GM20000 (cell line): ENCODE data around the gene ZNRD2.
A peak's percentile ranks its signal among the peaks of the same experiment; 100 is the strongest.

Experiments used
- DNase-seq: peaks from one replicate; pipeline ENCODE4 v3.0.0; 2012; ENCODE audit warnings: low spot score
- CTCF ChIP-seq: IDR thresholded peaks from 2 replicates; pipeline ENCODE4 v1.5.1; 2012; ENCODE audit warnings: mild to moderate bottlenecking, control low read depth; ENCODE audit errors: extremely low read depth, missing control alignments

ZNRD2 gene

GRCh38 chr11:65554842-65555430 is 15.3 kb upstream of the ZNRD2 start:
- no peak for DNase-seq
- TF ChIP-seq CTCF: no peak

GRCh38 chr11:65555693-65556231 is 14.5 kb upstream of the ZNRD2 start:
- no peak for DNase-seq
- no peak for TF ChIP-seq CTCF

GRCh38 chr11:65556470-65557279 is 13.6 kb upstream of the ZNRD2 start:
- no peak for DNase-seq

GRCh38 chr11:65557280-65558001 is 12.8 kb upstream of the ZNRD2 start:
- TF ChIP-seq CTCF: no peak
- no peak for DNase-seq

More at GRCh38 chr11:65556470-65557279, 13.6 kb upstream of the ZNRD2 start:
- TF ChIP-seq CTCF: no peak

- peak; percentile 84 for DNase-seq
- no peak for TF ChIP-seq CTCF
Observed at GRCh38 chr11:65558002-65558929, 12.0 kb upstream of the ZNRD2 start, which contains the start of gene LTBP3. Gene LTBP3 (minus strand): TSS chr11:65558359. CDS start chr11:65557959, 400 bp downstream.

- no peak for TF ChIP-seq CTCF
- no peak for DNase-seq
Observed at GRCh38 chr11:65558930-65559509, 11.3 kb upstream of the ZNRD2 start.
